H54 (cell line): ENCODE measurements around the gene ABAT.
A peak's percentile ranks its signal among the peaks of the same experiment; 100 is the strongest.
"Not testable (repeated sequence)": the region's sequence is repeated elsewhere in the genome, so short reads cannot be mapped to it uniquely, and the experiment has no call there.

Experiments
- DNase-seq: peaks from one replicate; pipeline ENCODE4 v3.0.0; 2011; ENCODE audit warnings: low spot score, mixed read lengths; ENCODE audit not compliant: insufficient read length
- FAIRE-seq: peaks from 3 replicates; lab custom pipeline; 2011; peaks lifted over from hg19 to GRCh38; lab: Jason Lieb, UNC
- POLR2A ChIP-seq: IDR thresholded peaks from 2 replicates; pipeline ENCODE4 v1.6.1; 2011; ENCODE audit warnings: low read depth, mild to moderate bottlenecking, low read length

The ABAT gene

GRCh38 chr16:8644211-8645140 lies 29.9 kb upstream of the ABAT start:
- FAIRE-seq (no peak), DNase-seq (no peak)
- no peak for TF ChIP-seq POLR2A

DNA sequence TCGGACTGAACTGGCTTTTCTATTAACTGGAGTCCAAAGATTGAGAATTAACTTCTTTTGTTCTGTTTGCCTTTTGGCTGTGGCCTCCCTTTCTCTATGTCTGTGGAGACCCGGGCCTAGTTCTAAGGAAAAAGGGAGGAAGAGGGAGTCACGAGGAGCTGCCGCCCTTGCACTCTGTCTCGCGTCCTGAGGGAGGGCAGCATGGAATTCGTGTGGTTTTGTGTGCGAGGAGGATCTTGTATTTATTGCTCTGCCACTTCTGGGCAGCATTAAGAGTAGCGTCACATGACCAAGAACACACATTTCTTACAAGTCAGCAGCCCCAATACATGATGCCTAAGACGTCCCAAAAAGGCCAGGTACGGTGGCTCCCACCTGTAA lies 29.3 kb upstream of the ABAT start:
- FAIRE-seq (no peak), DNase-seq (no peak)
- no peak for TF ChIP-seq POLR2A

DNA sequence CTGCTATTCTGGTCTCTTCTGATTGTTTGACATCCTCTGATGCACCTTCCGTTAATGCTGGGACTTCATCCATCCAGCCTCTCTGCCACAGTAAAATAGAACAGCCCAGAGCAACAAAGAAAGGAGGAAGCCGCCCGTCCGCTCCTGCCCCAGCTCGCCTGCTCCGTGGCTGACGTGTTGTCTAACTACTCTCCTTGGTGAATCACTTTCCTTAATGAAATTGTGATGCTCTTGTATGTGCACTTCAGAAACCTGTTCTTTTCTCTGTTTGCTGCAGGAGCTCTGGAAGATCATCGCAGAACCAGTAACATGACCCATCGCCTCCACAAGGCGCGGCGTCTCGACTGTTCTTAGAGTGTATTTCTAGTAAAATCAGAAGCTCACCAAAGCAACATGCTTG lies 28.6 kb upstream of the ABAT start:
- FAIRE-seq (no peak), DNase-seq (no peak)
- no peak for TF ChIP-seq POLR2A

DNA sequence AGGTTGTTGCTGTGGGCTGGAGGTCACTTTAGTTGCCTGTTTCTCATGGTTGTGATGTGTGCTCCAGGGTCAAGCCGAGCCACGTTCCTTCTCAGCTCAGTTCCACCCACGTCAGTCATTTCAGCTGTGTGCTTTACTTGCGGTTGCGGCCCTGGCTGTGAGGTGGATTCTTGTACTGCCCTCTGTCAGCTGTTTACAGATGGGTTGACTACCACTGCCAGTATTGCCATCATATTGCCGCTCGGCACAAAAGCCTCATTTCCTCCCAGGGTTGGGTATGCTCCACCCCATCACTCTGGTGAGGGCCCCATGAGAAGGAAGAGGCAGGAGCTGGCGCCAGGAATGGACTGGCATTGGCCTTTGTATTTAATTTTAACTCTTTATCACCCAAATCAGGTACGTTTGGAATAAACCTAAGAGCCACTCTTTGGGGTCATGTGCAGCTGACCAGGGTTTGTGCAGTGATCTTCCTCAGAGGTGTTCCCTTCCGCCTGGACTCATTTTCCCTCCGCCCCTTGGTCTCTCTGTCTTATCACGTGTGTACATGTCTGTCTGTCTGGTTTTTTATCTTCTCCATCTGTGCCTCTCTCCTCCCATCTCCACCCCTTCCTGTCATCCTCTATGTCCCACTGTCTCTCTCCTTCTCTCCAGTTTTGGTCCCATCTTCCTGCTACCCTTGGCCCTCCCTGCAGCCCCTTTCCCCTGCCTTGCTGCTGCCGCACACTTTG lies 27.9 kb upstream of the ABAT start:
- FAIRE-seq, result no peak
- no peak for TF ChIP-seq POLR2A
- no peak for DNase-seq

GRCh38 chr16:8647721-8648318 lies 26.6 kb upstream of the ABAT start:
- FAIRE-seq (no peak), DNase-seq (no peak)
- no peak for TF ChIP-seq POLR2A

- no peak for TF ChIP-seq POLR2A
- DNase-seq (no peak), FAIRE-seq (no peak)
Observed at GRCh38 chr16:8648877-8649276, 25.5 kb upstream of the ABAT start.

DNA sequence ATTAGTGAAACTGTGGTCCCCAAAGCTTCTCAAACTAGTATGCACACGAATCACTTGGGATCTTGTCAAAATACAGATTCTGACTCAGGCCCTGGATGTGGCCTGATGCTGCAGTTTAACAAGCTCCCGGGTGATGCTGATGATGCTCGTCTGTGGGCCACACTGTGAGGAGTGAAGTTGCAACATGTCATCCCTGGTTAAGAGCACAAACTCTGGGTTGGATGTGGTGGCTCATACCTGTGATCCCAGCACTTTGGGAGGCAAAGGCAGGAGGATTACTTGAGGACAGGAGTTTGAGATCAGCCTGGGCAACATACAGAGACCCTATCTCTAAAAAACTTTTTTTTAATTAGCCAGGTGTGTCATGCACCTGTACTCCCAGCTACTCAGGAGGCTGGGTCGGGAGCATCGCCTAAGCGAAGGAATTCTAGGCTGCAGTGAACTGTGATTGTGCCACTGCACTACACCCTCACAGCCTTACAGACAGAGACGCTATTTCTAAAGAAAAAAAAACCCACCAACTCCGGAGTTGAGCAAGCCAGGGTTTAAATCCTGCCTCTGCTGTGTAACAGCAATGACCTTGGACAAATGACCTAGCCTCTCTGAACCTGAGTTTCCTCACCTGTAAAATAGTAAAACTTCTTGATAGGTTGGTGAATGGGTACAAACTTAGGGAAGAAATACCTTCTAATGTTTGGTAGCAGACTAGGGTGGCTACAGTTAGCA lies 24.4 kb upstream of the ABAT start:
- FAIRE-seq (no peak), DNase-seq (no peak)
- TF ChIP-seq POLR2A, result no peak

GRCh38 chr16:8651958-8652357 lies 22.5 kb upstream of the ABAT start:
- peak; percentile 53 for DNase-seq
- FAIRE-seq, result not testable (repeated sequence)

DNA sequence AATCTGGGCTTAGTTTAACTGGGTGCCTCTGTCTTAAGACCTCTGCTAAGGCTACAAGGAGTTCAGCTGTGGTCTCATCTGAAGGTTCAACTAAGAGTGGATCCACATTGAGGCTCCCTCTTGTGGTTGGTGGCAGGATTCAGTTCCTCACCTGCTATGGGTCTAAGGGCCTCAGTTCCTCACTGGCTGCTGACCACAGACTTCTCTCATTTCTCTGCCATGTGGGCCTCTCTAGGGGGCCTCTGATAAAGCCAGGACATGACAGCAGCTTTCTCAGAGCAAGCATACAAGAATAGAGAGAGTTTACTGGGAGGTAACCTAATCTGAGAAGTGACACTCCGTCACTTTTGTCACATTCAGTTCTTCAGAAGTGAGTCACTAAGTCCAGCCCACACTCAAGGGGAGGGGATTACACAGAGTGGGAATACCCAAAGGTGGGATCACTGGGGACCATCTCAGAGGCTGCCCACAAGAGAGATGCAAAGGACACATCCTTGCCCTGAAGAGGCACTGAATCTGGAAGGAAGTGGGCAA lies 19.2 kb upstream of the ABAT start:
- TF ChIP-seq POLR2A, result no peak
- no peak for DNase-seq
- FAIRE-seq, result no peak

- DNase-seq, result no peak
- no peak for TF ChIP-seq POLR2A
- no peak for FAIRE-seq
Observed at GRCh38 chr16:8656376-8656775, 18.0 kb upstream of the ABAT start.

DNA sequence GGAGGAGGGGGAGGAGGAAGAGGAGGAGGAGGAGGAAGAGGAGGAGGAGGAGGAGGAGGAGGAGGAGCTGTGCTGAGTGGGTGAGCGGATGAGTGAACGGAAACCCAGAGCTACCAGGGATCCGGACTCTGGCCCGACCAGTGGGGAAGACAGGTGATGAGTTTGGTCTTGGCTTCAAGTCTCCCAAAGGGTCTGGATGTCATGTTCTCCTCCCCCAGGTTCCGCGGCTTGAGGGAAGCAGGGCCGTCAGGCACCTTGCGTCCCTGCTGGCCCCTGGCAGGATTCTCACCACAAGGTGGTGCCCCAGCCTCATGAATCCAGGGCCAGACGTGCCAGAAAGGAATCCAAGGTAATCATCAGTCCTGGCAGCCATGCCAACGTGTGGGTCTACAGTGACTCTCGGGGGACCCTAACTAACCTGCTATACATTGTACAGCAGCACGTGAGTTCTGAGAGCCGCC lies 13.5 kb upstream of the ABAT start:
- peak; percentile 53 for DNase-seq
- no peak for FAIRE-seq
- TF ChIP-seq POLR2A, result no peak

DNA sequence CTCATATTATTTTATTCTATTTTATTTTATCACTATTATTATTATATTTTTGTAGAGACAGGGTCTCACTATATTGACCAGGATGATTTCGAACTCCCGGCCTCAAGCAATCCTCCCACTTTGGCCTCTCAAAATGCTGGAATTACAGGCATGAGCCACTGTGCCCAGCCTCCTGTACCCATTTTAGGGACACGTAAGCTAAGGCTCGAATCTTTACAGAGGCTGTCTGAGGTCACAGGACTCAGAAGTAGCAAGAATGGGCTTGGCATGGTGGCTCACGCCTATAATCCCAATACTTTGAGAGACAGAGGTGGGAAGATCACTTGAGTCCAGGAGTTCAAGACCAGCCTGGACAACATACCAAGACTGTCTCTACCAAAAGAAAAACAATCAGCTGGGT lies 12.7 kb upstream of the ABAT start:
- no peak for FAIRE-seq
- no peak for TF ChIP-seq POLR2A

More for the DNA sequence above, 12.7 kb upstream of the ABAT start:
- no peak for DNase-seq
